ENCODE data around the gene SRBD1. TPM values are rescaled to one million over a fixed set of nuclear protein-coding genes. Genes with fewer than 3 reads are reported as not detected.

SRBD1 gene
- total RNA-seq, 1 experiment from 2014 or later, result 20.6 TPM

- Histone ChIP-seq H3K9ac (ENCODE audit: low read length) (no peak overlapping the region), H4K20me1 (ENCODE audit: insufficient read depth) (no peaks in the 10 kb centered on the region), H2AFZ (ENCODE audit: low read depth, low read length, poor library complexity, severe bottlenecking) (no peak overlapping the region), H3K9me2 (ENCODE audit: insufficient read depth) (no peaks in the 10 kb centered on the region), H3K4me2 (ENCODE audit: low read length) (no peak overlapping the region), H3K9me3 (ENCODE audit: control insufficient read depth in 1 of 2, insufficient read depth in 1 of 2, low read depth in 1 of 2, low read length in 2 of 2) (peaks cover 0 to 12% of the 10 kb centered on the region in 2 experiments; a peak in 2 of 4 replicates), H3K4me3 (replicated peaks in 1 of 2; ENCODE audit: low read depth in 1 of 2, low read length in 2 of 2) (no peak overlapping the region), H3K4me1 (ENCODE audit: control insufficient read depth in 1 of 2, insufficient read depth in 2 of 2, low read length in 2 of 2) (no peaks in the 10 kb centered on the region), H3K36me3 (ENCODE audit: control insufficient read depth in 1 of 2, insufficient read depth in 2 of 2, low read length in 2 of 2) (peaks cover 4 to 28% of the 10 kb centered on the region in 2 experiments; a peak in 3 of 4 replicates), H3K27ac (ENCODE audit: low read depth, low read length) (no peak overlapping the region), H3K79me2 (ENCODE audit: insufficient read depth, low read length) (no peaks in the 10 kb centered on the region), H3K27me3 (ENCODE audit: insufficient read depth, low read length) (no peaks in the 10 kb centered on the region)
- POLR2A ChIA-PET, result no interaction called here
- no TSS peak for BruUV-seq (replicated peaks)
- TF ChIP-seq JUND (IDR thresholded peaks at IDR 0.05) (no peak), CTCF (IDR thresholded peaks at IDR 0.05 in 2 of 3, conservative IDR thresholded peaks at IDR 0.05 in 1 of 3; ENCODE audit: borderline replicate concordance in 1 of 3, insufficient read depth in 1 of 3, low read depth in 2 of 3, low read length in 2 of 3) (no peak), EZH2phosphoT487 (IDR thresholded peaks at IDR 0.05; ENCODE audit: borderline replicate concordance) (no peak), ELF1 (IDR thresholded peaks at IDR 0.05; ENCODE audit: borderline replicate concordance, low read depth) (no peak), ZBTB33 (IDR thresholded peaks at IDR 0.05; ENCODE audit: extremely low read depth, insufficient replicate concordance, low read length) (no peak), SIN3A (IDR thresholded peaks at IDR 0.05; ENCODE audit: low read depth) (no peak), CEBPB (IDR thresholded peaks at IDR 0.05; ENCODE audit: low read depth) (no peak), ZNF274 (IDR thresholded peaks at IDR 0.05; ENCODE audit: low read depth, low read length) (no peak), ATF3 (IDR thresholded peaks at IDR 0.05) (no peak), FOSL1 (IDR thresholded peaks at IDR 0.05; ENCODE audit: low read depth) (no peak), RAD21 (IDR thresholded peaks at IDR 0.05; ENCODE audit: low read depth) (no peak), CBX3 (IDR thresholded peaks at IDR 0.05; ENCODE audit: low read depth) (no peak), ZFX (IDR thresholded peaks at IDR 0.05) (no peak), POLR2AphosphoS5 (IDR thresholded peaks at IDR 0.05; ENCODE audit: low read depth, low read length) (no peak), SRF (IDR thresholded peaks at IDR 0.05; ENCODE audit: low read depth) (no peak), TCF7L2 (IDR thresholded peaks at IDR 0.05; ENCODE audit: borderline replicate concordance, extremely low read depth, insufficient read depth, insufficient read length) (no peak)
- intact Hi-C loops (cut with micrococcal nuclease), result no loop called here
- no peak for ATAC-seq
- DNase-seq (ENCODE audit: low read depth, low spot score), result no peak
- RAD21 ChIA-PET (ENCODE audit: low non-redundant PET in 1 of 2, low total read pairs in 2 of 2, uncharacterized antibody in 2 of 2, unreplicated experiment in 2 of 2), result no interaction called here
- CTCF ChIA-PET, result no interaction called here
Observed at GRCh38 chr2:45542013-45542412, 69.1 kb downstream of the SRBD1 start.

Measured in HCT116 (cell line).